Measurements from ENCODE around the gene SEPTIN8. TPM values are rescaled to one million over a fixed set of nuclear protein-coding genes. Genes with fewer than 3 reads are reported as not detected.
A peak's percentile ranks its signal among the peaks of the same experiment; 100 is the strongest.

The SEPTIN8 gene
- total RNA-seq, 1 donor from 2014 or later, result 29.5 TPM

- DNase-seq, result no peak
These were observed 3.5 kb upstream of the SEPTIN8 start for GRCh38 chr5:132780577-132780976.

DNA sequence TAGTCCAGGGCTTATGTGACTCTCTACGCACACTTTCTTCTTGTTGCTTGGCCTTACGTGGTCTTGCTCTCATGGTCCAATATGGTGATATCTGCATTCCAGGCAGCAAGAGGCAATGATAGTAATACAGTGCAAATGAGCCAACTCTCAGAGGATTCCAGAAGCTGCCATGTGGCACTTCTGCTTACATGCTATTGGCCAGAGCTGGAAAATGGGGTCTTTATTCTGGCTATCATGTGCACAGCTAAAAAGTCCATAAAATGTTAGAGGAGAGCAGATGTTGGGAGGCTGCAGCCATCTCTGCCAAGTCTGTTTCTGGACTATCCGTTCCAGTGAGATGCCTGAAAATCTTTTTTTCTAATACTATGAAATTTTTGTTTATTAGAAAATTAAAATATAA is 2.9 kb upstream of the SEPTIN8 start:
- DNase-seq, result no peak

DNA sequence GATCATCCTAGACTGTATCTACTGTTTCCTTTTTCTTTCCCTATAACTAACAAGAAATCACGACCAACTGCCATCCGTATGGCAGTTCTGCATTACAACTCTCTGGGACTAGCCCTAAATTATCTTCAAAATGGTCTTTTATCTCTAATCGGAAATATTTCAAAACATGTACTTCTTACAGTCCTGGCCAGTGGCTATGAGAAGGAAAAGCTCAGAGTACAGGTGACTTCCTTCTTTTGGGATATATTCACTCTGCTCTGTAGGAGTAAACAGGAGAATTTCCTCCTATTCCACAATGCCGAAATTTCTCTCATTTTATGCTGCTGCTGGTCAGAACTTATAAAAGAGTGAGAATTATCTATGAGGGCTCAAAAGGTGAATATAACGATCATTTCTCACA is 1.8 kb upstream of the SEPTIN8 start:
- DNase-seq, result no peak

DNA sequence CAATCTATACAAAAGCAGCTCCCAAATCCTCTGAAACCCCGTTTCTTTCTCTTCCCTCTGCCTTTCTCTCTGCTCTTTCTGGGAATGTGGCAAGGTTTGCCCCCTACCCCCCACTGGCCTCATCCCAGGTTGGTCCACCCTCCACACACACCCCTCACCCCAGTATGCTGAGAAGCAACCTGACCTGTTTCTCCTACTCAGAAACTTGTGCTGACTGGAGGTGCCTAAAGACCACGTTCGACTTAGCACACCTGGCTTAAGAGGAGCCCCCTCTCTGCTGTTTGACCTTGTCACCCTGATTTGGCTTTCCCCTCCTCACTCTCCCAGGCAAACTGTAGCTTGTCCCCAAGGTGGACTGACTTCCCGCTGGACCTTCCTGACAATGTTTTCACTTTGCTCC is 1.1 kb upstream of the SEPTIN8 start:
- no peak for DNase-seq

DNA sequence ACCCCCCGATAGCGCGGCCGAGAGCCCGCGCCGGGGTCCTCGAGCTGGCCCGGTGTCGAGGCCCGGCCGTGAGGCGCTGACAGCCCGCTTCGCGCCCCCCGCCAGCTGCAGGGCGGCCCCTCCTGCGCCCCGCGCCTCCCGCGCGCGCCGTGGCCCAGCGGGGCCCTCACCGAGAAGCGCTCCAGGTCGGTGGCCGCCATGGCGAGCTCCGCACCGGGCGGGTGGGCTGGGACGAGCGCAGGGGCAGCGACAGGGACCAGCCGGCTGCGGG is 166 bp downstream of the SEPTIN8 start:
- no peak for DNase-seq

GRCh38 chr5:132776131-132776937 is 705 bp downstream of the SEPTIN8 start:
- peak; percentile 56 for DNase-seq

- DNase-seq, result no peak
These were observed 1.5 kb downstream of the SEPTIN8 start for GRCh38 chr5:132775476-132775961.

GRCh38 chr5:132774896-132775295 is 2.1 kb downstream of the SEPTIN8 start:
- DNase-seq, result no peak

DNA sequence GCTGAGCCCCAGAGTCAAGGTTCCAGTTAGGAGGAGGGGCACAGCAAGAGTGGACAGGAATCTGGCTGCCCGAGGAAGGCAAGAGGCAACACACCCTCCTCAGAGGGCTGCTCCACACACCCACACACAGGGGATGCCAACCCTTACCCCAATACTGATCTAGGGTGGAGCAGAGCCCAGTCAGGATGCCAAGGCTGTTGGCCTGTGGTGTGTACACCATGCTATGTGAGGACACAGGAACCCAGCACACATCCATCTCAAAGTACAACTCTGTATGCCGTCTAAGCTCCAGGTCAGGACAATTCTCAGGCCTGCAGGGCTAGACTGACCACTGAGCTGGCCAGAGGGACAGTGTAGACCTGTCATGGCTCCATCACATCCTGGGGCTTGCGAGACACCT is 2.6 kb downstream of the SEPTIN8 start:
- DNase-seq, result no peak

DNA sequence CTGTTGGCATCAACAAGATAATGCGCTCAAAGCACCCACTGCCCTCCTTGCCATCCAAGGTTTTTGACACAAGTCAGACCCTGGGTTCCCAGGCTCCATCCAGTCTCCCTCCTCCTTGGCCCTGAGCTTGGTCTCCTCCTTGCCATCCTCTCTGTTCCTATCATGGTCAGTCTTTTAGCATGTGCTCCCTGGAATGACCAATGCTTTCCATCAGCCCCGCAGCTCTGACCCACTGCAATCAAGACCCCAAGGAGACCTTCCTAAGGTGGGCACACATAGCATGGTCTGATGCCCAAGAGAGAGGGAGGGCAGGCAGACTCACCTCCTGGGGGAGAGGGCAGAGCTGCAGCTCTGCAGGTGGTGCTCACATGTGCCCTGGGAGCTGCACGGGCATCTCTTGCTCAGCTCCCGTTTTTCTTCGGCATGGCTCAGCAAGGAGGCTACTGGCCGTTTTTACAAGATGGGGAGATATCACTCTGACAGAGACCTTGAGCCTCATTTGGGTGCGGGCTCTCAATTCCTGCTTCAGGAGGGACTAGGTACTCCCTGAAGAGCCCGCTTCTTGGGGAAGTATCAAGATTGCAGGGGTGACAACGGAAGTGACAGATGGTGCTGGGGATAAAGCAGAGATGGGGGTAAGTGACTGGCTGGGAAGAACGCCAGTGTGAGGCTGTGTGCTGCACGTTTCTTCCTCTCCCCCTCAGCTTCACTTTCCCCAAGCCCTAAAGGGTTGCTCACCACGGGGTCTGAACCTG is 3.3 kb downstream of the SEPTIN8 start:
- peak; percentile 24 for DNase-seq

GRCh38 chr5:132773114-132773513 is 3.9 kb downstream of the SEPTIN8 start:
- no peak for DNase-seq

GRCh38 chr5:132772291-132773070 is 4.6 kb downstream of the SEPTIN8 start:
- DNase-seq, result no peak

GRCh38 chr5:132771503-132771998 is 5.5 kb downstream of the SEPTIN8 start:
- DNase-seq, result no peak

- DNase-seq, result peak; percentile 50
These were observed 6.4 kb downstream of the SEPTIN8 start for GRCh38 chr5:132770476-132771159.

DNA sequence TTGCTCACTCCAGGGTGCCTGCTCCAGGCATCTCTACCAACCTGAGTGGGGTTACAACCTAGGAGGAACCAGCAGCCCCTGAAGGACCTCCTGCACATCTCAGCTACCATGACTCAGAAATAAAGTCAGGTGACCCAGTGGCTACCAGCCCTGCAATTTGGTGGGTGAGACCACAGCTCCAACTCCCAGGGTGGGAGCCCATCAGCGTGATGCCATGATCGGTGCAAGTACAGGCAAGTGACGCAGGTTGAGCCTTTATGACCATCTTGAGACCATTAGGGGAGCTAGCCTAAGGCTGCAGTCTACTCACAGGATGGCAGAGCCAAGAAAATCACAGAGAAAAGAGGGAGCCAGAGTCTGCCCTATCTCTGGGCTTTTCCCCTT is 8.6 kb downstream of the SEPTIN8 start:
- DNase-seq, result no peak

GRCh38 chr5:132767150-132767549 is 9.9 kb downstream of the SEPTIN8 start:
- no peak for DNase-seq

GRCh38 chr5:132766806-132767055 is 10.3 kb downstream of the SEPTIN8 start:
- no peak for DNase-seq

- no peak for DNase-seq
These were observed 10.8 kb downstream of the SEPTIN8 start for GRCh38 chr5:132766020-132766805.

GRCh38 chr5:132765311-132766019 is 11.6 kb downstream of the SEPTIN8 start:
- DNase-seq, result no peak

DNA sequence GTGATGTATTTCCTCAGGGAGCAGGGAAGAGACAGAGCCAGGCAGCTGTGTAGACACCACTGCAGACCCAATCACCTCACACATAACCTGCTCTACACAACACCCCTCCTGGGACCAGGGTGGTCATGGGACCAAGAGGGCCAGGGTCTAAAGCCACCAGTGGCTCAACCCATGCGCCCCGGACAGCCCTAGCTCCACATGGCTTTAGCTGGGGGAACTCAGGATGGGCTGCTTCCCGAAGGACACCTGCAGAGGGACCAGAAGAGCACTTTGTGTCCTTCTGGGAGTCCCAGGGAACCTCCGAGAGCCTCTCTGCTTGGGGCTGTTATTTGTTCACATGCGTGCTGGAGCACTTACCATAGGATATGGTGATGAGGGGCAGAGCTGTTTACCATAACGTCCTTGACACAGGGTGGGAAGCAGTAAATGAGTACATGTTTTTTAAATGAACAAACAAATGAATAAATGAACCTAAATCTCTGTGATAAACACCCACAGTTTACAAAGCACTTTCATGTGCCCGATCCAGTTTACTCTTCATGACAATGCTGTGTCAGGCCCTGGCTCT is 12.3 kb downstream of the SEPTIN8 start:
- no peak for DNase-seq

GRCh38 chr5:132764051-132764450 is 13.0 kb downstream of the SEPTIN8 start:
- DNase-seq, result no peak
